T-helper 2 cell treated with Interferon-gamma antibody and Interleukin-4, amounts not matched to agents 100 ng/mL and 5 ng/mL, for 36 hours (primary cell): ENCODE data around the gene TXNRD1. TPM values are rescaled to one million over a fixed set of nuclear protein-coding genes. Genes with fewer than 3 reads are reported as not detected.
"Not testable (repeated sequence)": the region's sequence is repeated elsewhere in the genome, so short reads cannot be mapped to it uniquely, and the experiment has no call there.

Source experiments
- intact Hi-C: fragments of 100-400 bp; cut with micrococcal nuclease; formaldehyde crosslinking; loops from one replicate; pipeline ENCODE4 v1.15.1; 2023
- total RNA-seq: library from RNA; stranded (reverse); gene quantifications from 2 replicates; pipeline ENCODE4 v1.2.3, GENCODE V29; 2022

TXNRD1 gene
- total RNA-seq, 1 donor from 2014 or later = 97.4 TPM

- intact Hi-C loops = no loop called here
These were observed 19.4 kb downstream of the TXNRD1 start for GRCh38 chr12:104234926-104235499.

GRCh38 chr12:104237930-104238329 is 22.4 kb downstream of the TXNRD1 start:
- intact Hi-C loops = no loop called here

- intact Hi-C loops = no loop called here
These were observed 27.1 kb downstream of the TXNRD1 start for GRCh38 chr12:104242546-104243206.

GRCh38 chr12:104243551-104243950 is 28.0 kb downstream of the TXNRD1 start:
- intact Hi-C loops = no loop called here

- intact Hi-C loops = no loop called here
These were observed 28.4 kb downstream of the TXNRD1 start for GRCh38 chr12:104243971-104244370.

- intact Hi-C loops = no loop called here
These were observed 32.1 kb downstream of the TXNRD1 start for GRCh38 chr12:104247698-104248097.

- intact Hi-C loops = no loop called here
These were observed 32.9 kb downstream of the TXNRD1 start for GRCh38 chr12:104248444-104248843.

- intact Hi-C loops = no loop called here
These were observed 33.4 kb downstream of the TXNRD1 start for GRCh38 chr12:104249017-104249416.

GRCh38 chr12:104249898-104250297 is 34.3 kb downstream of the TXNRD1 start:
- intact Hi-C loops = no loop called here

- intact Hi-C loops = no loop called here
These were observed 35.0 kb downstream of the TXNRD1 start for GRCh38 chr12:104250366-104251125.

- intact Hi-C loops = no loop called here
These were observed 42.4 kb downstream of the TXNRD1 start for GRCh38 chr12:104257913-104258472.

GRCh38 chr12:104258476-104259067 is 43.0 kb downstream of the TXNRD1 start:
- intact Hi-C loops = no loop called here

GRCh38 chr12:104263026-104263425 is 47.4 kb downstream of the TXNRD1 start:
- intact Hi-C loops = no loop called here

- intact Hi-C loops = no loop called here
These were observed 48.2 kb downstream of the TXNRD1 start for GRCh38 chr12:104263580-104264358.

GRCh38 chr12:104265436-104265835 is 49.9 kb downstream of the TXNRD1 start:
- intact Hi-C loops = not testable (repeated sequence)

- intact Hi-C loops = no loop called here
These were observed 57.4 kb downstream of the TXNRD1 start for GRCh38 chr12:104272938-104273337.

GRCh38 chr12:104273503-104273902 is 57.9 kb downstream of the TXNRD1 start:
- intact Hi-C loops = no loop called here

GRCh38 chr12:104274811-104275210 is 59.2 kb downstream of the TXNRD1 start:
- intact Hi-C loops = no loop called here

- intact Hi-C loops = no loop called here
These were observed 60.1 kb downstream of the TXNRD1 start for GRCh38 chr12:104275689-104276088.

GRCh38 chr12:104276273-104277131 is 60.9 kb downstream of the TXNRD1 start:
- intact Hi-C loops = no loop called here
